Neural progenitor cell (in vitro differentiated cells): ENCODE data around the gene GBGT1.

Experiments
- EZH2 ChIP-seq: fragments of 200-600 bp; sonication (generic); IDR thresholded peaks from 2 replicates; pipeline ENCODE4 v1.6.1; 2017; ENCODE audit warnings: antibody characterized with exemption, mild to moderate bottlenecking, moderate library complexity
- TF ChIP-seq, protein P1 (sequence below): fragments of 200-600 bp; sonication (generic); IDR thresholded peaks from 2 replicates; pipeline ENCODE4 v1.5.1; 2017; ENCODE audit warnings: antibody characterized with exemption, mild to moderate bottlenecking

DNA sequence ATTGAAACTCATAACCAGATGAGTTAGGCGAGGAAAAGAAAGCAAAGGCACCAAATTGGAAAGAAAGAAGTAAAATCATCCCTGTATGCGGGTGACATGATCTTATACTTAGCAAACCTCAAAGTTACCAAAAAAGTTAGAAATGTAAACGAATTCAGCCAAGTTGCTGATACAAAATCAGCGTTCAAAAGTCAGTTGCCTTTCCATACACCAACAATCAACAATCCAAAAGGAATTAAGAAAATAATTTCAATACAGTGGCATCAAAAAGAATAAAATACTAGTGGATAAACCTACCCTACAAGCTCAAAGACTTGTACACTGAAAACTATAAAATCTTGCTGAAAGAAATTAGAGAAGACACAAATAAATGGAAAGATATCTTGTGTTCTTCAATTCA lies 30.9 kb upstream of the GBGT1 start:
- TF ChIP-seq, protein P1, sequence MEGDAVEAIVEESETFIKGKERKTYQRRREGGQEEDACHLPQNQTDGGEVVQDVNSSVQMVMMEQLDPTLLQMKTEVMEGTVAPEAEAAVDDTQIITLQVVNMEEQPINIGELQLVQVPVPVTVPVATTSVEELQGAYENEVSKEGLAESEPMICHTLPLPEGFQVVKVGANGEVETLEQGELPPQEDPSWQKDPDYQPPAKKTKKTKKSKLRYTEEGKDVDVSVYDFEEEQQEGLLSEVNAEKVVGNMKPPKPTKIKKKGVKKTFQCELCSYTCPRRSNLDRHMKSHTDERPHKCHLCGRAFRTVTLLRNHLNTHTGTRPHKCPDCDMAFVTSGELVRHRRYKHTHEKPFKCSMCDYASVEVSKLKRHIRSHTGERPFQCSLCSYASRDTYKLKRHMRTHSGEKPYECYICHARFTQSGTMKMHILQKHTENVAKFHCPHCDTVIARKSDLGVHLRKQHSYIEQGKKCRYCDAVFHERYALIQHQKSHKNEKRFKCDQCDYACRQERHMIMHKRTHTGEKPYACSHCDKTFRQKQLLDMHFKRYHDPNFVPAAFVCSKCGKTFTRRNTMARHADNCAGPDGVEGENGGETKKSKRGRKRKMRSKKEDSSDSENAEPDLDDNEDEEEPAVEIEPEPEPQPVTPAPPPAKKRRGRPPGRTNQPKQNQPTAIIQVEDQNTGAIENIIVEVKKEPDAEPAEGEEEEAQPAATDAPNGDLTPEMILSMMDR, result no peak
- TF ChIP-seq EZH2, result no peak
